Stomach (tissue), 9 donors: ENCODE data around the gene ACOT7. TPM values are rescaled to one million over a fixed set of nuclear protein-coding genes. Genes with fewer than 3 reads are reported as not detected.

ENCODE experiments used
- DNase-seq, 2 donors: peaks; one replicate each; pipeline versions ENCODE4 v3.0.0 to v3.0.0-alpha.2; 2013 to 2019
- H3K27ac ChIP-seq, 5 donors: fragments of 200-600 bp in 4 of 5; sonication (generic) in 4 of 5; one replicate each; pipeline ENCODE4 v1.5.1; 2013 to 2019; ENCODE audit warnings: mild to moderate bottlenecking in 1 of 5, moderate library complexity in 1 of 5
- H3K27me3 ChIP-seq, 3 donors: fragments of 200-600 bp; sonication (generic); one replicate each; pipeline ENCODE4 v1.5.1; 2017 to 2019; ENCODE audit warnings: mixed run types in 1 of 3
- H3K36me3 ChIP-seq, 4 donors: fragments of 200-600 bp; sonication (generic); 1 replicate in 3 of 4; 2 replicates in 1 of 4; pipeline ENCODE4 v1.5.1; 2016 to 2019
- H3K4me1 ChIP-seq, 4 donors: fragments of 200-600 bp; sonication (generic); one replicate each; pipeline ENCODE4 v1.5.1; 2016 to 2019
- H3K4me3 ChIP-seq, 4 donors: fragments of 200-600 bp; sonication (generic) in 3 of 4; one replicate each; pipeline ENCODE4 v1.5.1; 2016 to 2019; ENCODE audit warnings: mild to moderate bottlenecking in 1 of 4
- H3K9me3 ChIP-seq, 4 donors: fragments of 200-600 bp; sonication (generic); one replicate each; pipeline ENCODE4 v1.5.1; 2016 to 2019
- EP300 ChIP-seq: sonication (generic); formaldehyde crosslinking; IDR thresholded peaks from one replicate; pipeline ENCODE4 v1.6.1; 2017; ENCODE audit warnings: antibody characterized with exemption
- POLR2A ChIP-seq, 4 donors: fragments of 450-650 bp; IDR thresholded peaks; one replicate each; pipeline ENCODE4 v1.6.1; 2016; ENCODE audit warnings: antibody characterized with exemption in 4 of 4, control low read depth in 2 of 4, mild to moderate bottlenecking in 1 of 4, moderate library complexity in 1 of 4
- POLR2AphosphoS5 ChIP-seq, 3 donors: sonication (generic); formaldehyde crosslinking; IDR thresholded peaks; one replicate each; pipeline ENCODE4 v1.6.1; 2016; ENCODE audit warnings: antibody characterized with exemption in 3 of 3
- WGBS, 5 donors: extraction: QIAGEN DNeasy Blood & Tissue Kit in 3 of 5; methylation state at CpG; one replicate each; pipeline versions ENCODE4 v1.1.5 to v1.1.7; 2013 to 2018; 5-methylcytosine and 5-hydroxymethylcytosine counted together
- intact Hi-C: fragments of 100-400 bp; cut with DNase I; formaldehyde crosslinking; loops from one replicate; pipeline ENCODE4 v1.15.1; 2023; ENCODE audit warnings: low total_unique reads
- polyA plus RNA-seq, 3 donors: library from polyadenylated mRNA; stranded (reverse); fragments of 200-250 nt; gene quantifications; one replicate each; pipeline ENCODE4 v1.2.3, GENCODE V29; 2013
- total RNA-seq, 5 donors: library from RNA; depleted of rRNA; stranded (reverse); fragments of >200 nt; gene quantifications; one replicate each; pipeline versions ENCODE4 v1.1.0 to v1.2.3, GENCODE V29; 2014 to 2016
- TF ChIP-seq, protein P1 (sequence below), 7 experiments: fragments of 450-650 bp in 4 of 7; fragments of 200-600 bp in 3 of 7; sonication (generic) in 3 of 7; IDR thresholded peaks; one replicate each; pipeline ENCODE4 v1.5.1; 2016 to 2019; ENCODE audit warnings: antibody characterized with exemption in 7 of 7, control low read depth in 2 of 7, mild to moderate bottlenecking in 1 of 7
- donor health status: healthy with polysubstance abuse.
- donor health status: Bipolar disorder and iron deficiency.
- donor health status: healthy.

Gene ACOT7
- total and polyA plus RNA-seq, 8 donors = 9.4 to 69.8 (median 19.4) TPM; not detected in 1

DNA sequence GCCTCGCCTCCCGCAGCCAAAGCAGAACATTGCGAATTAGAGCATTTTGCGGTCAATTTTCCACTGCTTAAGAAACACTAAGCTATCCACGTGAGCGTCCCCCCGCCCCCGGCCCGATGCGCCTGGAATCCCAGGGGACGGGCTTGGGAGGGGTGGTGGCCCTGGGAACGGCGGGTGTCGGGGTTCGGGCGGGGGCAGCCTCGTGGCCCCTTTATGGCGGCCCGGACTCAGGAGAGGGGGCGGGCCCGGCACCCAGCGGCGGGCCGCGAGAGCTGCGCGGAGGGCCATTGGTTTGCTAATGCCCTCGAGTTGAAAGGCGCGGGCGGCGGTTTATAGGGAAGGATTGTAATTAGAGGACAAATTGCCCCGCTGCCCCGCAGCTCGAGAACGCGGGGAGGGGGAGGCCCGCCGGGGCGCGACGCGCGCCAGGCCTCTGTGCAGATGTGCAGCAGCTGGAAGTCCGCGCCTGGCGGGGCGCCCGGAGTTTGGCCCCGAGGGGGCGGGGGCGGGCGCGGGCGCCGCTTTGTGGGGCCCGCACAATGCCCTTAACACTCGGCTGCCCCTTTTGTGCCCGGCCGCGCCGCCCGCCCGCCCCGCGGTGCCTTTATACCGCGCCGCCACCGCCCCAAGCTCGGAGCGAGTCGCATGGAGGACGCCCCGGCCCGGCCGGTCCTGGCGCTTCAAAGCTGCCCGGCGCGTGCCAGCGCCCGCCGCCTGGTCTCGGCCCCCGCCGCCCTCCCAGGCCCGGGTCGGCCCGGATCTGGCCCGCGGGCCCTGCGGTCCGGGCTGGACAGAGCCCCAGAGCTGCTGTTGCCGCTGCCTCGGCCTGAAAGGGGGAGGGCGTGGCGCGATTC, 151.5 kb downstream of the ACOT7 start:
- TF ChIP-seq EP300 (no peak), POLR2AphosphoS5 (IDR thresholded peaks at IDR 0.05) (no peak), POLR2A (IDR thresholded peaks at IDR 0.05) (no peak)
- TF ChIP-seq, protein P1, sequence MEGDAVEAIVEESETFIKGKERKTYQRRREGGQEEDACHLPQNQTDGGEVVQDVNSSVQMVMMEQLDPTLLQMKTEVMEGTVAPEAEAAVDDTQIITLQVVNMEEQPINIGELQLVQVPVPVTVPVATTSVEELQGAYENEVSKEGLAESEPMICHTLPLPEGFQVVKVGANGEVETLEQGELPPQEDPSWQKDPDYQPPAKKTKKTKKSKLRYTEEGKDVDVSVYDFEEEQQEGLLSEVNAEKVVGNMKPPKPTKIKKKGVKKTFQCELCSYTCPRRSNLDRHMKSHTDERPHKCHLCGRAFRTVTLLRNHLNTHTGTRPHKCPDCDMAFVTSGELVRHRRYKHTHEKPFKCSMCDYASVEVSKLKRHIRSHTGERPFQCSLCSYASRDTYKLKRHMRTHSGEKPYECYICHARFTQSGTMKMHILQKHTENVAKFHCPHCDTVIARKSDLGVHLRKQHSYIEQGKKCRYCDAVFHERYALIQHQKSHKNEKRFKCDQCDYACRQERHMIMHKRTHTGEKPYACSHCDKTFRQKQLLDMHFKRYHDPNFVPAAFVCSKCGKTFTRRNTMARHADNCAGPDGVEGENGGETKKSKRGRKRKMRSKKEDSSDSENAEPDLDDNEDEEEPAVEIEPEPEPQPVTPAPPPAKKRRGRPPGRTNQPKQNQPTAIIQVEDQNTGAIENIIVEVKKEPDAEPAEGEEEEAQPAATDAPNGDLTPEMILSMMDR (IDR thresholded peaks at IDR 0.05) = no peak
- Histone ChIP-seq H3K27me3 (peaks cover 22 to 95% (median 74%) of the 10 kb centered on the region in 3 donors), H3K27ac (no peak overlapping the region), H3K4me1 (peaks cover 28 to 46% (median 41%) of the 10 kb centered on the region in 4 donors), H3K4me3 (peak overlapping the region; percentile 7 to 38 (median 15)), H3K9me3 (no peaks in the 10 kb centered on the region), H3K36me3 (no peaks in the 10 kb centered on the region)
- WGBS, 5 donors = 1 to 2% (median 2%) methylated on average over 24 to 99 of the region's 99 CpGs
- intact Hi-C loops = loop anchor here (10.0 kb wide), 2 partner anchors 163 to 187 kb away; no protein-coding TSS in a partner anchor
- DNase-seq = no peak

DNA sequence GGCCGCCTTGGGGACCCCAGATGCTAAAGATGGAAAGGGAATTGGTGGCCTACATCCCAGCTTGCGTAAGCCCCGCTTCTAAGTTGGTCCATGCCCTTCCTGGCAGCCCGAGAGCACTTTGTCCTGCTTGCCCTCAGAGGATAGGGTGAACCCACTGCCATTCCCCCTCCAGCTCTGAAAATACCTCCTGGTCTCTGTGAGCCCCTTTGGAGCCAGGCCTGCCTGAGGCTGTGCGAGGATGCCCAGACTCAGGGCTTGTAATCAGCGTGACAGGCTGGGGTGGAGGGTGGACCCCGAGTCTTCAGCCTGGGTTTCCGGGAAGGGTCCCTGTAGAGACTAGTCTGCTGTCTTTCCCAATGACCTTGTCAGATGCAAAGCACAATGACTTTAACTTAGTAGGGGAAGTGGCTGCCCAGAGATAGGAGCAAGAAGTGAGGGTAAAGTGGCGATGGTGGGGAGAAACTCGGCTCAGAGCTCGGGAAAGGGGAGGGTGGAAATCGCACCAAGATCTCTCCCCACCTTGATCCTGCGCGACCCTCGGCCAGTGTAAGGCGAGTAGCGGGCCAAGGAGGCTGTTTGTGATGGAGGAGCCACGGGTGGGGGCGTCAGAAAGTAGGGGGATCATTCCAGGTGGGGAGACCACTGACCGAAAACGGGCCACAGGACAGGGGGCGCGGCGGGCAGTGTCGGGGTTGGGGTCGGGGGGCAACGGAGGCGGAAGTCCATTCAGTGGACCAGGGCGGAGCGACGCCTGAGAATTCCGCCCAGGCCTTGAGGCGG, 152.3 kb downstream of the ACOT7 start:
- TF ChIP-seq POLR2AphosphoS5 (IDR thresholded peaks at IDR 0.05) = no peak
- no peak for TF ChIP-seq POLR2A (IDR thresholded peaks at IDR 0.05)
- TF ChIP-seq, protein P1 (IDR thresholded peaks at IDR 0.05) = no peak
- no peak for TF ChIP-seq EP300
- Histone ChIP-seq H3K36me3 (no peaks in the 10 kb centered on the region), H3K27ac (no peak overlapping the region), H3K4me3 (peak overlapping the region in 1 of 4 donors; percentile 38), H3K9me3 (no peaks in the 10 kb centered on the region), H3K27me3 (peaks cover 22 to 87% (median 67%) of the 10 kb centered on the region in 3 donors), H3K4me1 (peaks cover 25 to 41% (median 35%) of the 10 kb centered on the region in 4 donors)
- 18 to 29% (median 22%) methylated on average over 31 to 33 of the region's 33 CpGs for WGBS, 5 donors
- DNase-seq = no peak
- intact Hi-C loops = loop anchor here (10.0 kb wide), 2 partner anchors 164 to 186 kb away; no protein-coding TSS in a partner anchor

DNA sequence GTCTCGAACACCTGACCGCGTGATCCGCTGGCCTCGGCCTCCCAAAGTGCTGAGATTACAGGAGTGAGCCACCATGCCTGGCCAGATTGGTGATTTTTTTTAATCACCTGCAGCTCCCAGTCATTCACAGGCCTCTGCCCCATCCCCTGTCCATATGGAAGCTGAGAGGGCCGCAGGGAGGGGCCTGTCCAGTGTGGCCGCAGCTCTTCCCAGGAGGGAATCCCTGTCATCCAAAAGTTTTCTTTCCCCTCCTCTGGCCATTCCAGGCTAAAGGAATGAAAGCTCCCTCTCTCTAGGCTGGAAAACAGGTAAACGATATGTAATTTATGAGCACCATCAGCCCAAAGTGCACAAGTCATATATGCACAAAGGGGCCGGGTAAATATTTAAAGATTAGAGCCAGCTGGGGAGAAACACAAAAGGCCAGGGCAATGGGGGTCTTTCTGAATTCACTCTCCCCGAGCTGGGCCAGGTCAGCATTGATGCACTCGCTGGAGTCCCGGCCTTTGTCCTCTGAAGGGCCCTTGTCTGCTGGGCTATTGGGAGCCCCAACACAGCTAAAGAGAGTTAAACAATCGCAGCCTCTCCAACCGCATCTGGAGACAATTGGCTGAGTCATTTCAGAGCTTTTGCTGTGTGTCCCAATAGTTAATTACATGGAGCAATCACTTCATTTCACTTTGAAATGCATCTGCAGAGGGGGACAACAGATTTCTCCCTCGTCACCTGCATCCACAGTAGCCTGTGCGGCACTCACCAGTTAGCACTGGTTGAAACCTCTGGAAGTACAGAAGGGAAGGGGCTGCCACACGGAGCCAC, 153.4 kb downstream of the ACOT7 start:
- Histone ChIP-seq H3K27me3 (peaks cover 15 to 75% (median 55%) of the 10 kb centered on the region in 3 donors), H3K27ac (no peak overlapping the region), H3K36me3 (no peaks in the 10 kb centered on the region), H3K9me3 (no peaks in the 10 kb centered on the region), H3K4me3 (no peak overlapping the region), H3K4me1 (peaks cover 15 to 35% (median 30%) of the 10 kb centered on the region in 4 donors)
- no peak for DNase-seq
- TF ChIP-seq, protein P1 (IDR thresholded peaks at IDR 0.05) = no peak
- TF ChIP-seq POLR2AphosphoS5 (IDR thresholded peaks at IDR 0.05) (no peak), EP300 (no peak), POLR2A (IDR thresholded peaks at IDR 0.05) (no peak)
- intact Hi-C loops = loop anchor here (10.0 kb wide), 2 partner anchors 165 to 185 kb away; no protein-coding TSS in a partner anchor
- 32 to 59% (median 42%) methylated on average over 14 to 17 of the region's 17 CpGs for WGBS, 5 donors
